ENCODE data around the gene PRL.

DNA sequence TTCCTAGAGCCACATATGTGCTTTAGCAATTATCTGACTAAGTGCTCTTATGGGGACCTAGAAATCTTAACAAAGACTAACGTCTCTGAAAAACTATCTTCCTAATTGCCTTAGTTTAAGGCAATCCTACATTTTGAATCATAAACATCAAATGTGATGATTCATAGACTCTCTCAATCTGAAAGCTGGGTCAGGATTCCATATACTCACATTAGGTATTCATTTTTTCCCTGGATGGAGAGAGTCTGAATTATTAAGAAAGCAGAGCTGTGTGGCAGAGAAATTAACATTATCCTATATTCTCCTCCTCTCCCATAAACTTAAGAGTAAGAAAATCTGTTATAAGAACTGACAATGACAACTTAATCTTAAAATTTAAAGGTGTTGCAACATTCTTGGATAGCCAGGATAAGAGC, 1.6 kb upstream of the PRL start:
- TF ChIP-seq, protein P1, sequence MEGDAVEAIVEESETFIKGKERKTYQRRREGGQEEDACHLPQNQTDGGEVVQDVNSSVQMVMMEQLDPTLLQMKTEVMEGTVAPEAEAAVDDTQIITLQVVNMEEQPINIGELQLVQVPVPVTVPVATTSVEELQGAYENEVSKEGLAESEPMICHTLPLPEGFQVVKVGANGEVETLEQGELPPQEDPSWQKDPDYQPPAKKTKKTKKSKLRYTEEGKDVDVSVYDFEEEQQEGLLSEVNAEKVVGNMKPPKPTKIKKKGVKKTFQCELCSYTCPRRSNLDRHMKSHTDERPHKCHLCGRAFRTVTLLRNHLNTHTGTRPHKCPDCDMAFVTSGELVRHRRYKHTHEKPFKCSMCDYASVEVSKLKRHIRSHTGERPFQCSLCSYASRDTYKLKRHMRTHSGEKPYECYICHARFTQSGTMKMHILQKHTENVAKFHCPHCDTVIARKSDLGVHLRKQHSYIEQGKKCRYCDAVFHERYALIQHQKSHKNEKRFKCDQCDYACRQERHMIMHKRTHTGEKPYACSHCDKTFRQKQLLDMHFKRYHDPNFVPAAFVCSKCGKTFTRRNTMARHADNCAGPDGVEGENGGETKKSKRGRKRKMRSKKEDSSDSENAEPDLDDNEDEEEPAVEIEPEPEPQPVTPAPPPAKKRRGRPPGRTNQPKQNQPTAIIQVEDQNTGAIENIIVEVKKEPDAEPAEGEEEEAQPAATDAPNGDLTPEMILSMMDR (IDR thresholded peaks at IDR 0.05) = no peak
- no peak for TF ChIP-seq POLR2A (IDR thresholded peaks at IDR 0.05)
- no peak for TF ChIP-seq POLR2AphosphoS5 (IDR thresholded peaks at IDR 0.05)
